Activated CD4-positive, alpha-beta T cell treated with anti-CD3 and anti-CD28 coated beads for 4 hours (primary cell): ENCODE measurements around the gene NXPH4.

Source experiments
- DNase-seq, 2 donors: peaks; one replicate each; pipeline ENCODE4 v3.0.0-alpha.2; 2020

NXPH4 gene

DNA sequence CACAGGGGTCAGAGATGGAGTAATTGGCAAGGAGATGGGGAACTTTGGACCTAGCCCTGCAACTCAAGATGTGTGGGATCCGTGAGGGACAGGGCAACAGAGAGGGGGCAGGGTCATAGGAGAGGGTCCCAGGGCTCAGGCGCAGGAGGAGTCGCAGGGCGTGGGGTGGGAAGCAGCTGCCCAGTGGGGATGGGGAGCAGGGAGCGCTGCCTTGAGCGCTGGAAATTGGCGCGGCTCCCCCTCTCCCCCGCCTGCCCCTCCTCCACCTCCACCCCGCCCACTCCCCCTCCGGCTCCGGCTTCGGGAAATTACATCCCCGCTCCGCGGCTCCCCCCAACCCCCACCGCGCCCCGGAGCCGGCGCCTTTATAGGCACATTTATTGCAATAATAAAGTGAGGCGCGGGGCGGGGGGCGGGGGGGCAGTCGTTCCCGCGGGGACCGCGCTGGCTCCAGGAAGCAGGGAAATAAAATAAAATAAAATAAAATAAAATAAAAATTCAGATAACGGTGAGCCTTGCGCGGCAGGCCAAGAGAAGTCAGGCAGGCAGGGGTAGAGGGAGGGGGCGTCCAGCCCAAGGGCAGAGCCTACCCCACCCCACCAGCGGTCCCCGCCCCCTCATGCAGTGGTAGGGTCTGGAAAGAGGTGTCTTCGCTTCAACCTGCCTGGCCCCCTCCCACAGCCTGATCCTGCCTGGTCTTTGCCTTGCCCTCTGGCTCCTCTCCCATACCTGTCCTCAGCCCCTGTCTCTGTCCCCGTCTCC lies 3.6 kb downstream of the NXPH4 start:
- DNase-seq = no peak

DNA sequence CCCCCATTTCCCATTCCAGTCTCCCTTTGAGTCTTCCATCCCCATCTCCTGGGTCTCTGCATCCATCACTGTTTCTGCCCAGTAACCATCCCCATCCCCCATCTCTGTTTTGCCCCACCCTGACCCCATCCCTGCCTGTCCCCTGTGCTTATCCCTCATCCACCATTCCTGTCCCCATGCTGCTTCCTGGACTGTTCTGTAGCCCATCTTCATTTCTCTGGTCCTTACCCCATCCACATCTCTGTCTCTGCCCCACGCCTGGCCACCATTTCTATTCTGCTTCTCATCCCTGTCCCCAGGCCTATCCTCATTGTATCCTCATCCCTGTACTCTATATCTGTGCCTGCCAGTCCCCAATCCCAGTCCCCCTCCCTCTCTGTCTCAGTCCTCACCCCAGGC lies 4.2 kb downstream of the NXPH4 start:
- DNase-seq = no peak

DNA sequence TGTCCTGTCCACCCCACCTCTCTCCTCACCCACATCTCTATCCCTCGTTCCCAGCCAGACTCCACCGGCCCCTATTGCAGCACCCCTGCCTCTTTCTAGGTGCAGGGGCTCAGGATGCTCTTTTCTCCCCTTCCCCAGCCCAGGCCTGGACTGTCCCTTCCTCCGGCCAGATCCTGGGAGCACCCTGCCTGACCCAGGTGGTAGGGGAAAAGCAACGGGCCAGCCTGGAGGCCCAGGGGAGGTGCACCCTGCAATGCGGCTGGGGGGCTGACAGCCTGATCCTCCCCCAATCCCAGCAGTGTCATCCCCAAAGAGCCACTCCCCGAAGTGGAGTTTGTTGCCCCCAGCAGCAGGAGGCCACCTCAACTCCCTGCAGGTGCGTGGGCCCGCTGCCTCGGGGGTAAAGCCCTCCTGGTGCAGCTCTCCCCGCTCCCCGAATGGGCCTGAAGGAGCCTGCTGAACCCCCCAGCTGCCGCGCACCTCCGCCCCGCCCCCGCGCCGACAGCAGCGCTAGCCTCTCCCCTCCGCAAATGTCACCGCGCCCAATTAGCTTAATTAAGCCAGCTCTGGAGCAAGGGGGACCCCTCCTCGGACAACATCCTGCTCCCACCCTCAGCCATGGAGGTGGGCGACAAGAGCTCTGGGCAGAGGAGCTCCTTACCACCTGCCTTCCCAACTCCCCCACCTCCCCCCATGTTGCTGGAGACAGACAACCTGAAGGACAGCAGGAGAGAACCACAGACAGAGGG lies 4.7 kb downstream of the NXPH4 start:
- no peak for DNase-seq

DNA sequence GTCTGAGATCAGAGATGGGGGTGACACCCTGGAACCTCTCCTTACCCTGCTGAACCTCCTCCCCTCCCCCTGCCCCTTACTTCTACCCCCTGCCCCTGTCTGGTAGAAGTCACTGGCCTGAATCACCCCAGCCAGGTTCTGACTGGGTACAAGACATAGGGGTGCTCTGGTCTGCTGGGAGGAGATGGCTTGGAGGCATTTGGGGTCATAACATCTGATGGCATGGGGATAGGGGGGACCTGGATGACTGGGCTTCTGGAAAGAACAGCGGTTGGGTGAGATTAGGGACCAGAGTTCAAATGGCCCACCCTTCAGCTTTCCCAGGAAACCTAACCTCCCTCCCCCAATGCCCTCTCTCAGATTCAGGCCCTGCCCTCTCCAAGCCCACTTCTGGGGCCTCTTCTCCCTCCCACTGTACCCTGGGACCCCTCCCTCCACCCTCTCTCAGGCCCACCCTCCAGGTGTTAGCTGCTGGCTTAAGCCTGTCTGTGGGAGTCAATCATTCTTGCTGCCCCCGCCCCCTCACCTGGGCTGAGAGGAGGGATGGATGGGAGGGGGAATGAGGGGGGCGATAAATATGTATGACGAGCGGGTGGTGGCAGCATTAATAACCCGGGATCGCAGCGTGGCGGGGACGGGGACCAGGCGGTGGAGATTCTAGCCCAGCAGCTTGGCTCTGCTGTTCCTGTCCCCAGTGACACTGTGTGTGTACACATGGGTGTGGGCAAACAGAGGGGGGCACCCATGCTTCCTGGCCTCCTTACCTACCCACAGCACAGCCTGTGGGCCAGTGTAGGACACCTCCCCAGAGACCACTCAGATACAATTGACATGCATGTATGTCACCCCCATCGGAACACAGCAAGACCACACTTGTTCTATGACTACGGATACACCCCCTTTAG lies 5.9 kb downstream of the NXPH4 start:
- no peak for DNase-seq

DNA sequence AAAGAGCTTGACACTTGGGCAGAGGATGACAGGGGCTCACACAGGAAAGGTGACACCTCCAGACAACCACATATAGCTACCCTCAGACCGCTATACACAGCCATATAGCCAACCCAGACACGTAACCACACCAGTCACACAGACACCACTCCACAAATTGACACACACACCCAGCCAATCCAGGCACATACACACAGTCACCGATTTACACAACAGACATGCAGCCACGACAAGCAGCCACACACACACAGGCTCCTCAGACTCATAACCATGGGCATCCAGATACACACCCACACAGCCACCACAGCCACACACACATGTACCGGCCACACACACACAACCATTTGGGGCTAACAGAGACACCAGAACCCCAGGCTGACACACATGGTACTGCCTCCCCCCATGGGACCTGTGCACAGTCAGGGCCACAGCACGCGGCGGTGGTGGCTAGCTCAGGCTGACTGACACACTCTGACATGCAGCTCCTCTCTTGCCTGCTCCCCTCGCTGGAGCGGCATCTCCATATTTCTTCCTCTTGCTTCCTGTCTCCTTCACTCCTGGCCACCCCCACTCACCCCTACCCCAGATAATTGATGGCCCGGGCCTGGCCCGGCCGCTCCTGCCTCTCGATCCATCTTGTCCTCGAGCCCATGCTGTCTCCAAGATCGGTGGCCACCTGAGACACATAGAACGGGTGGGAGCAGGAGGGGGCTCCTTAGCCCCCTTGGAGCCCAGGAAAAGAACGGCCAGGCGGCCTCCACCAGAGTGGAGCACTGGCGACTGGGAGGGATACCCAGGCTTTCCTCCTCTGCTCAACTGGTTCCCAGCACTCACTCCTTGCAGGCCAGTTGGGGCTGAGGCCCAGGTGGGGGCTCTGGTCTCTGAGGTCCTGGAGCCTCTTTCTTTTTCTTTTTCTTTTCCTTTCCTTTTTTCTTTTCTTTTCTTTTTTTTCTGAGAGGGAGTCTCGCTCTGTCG lies 6.9 kb downstream of the NXPH4 start:
- no peak for DNase-seq

DNA sequence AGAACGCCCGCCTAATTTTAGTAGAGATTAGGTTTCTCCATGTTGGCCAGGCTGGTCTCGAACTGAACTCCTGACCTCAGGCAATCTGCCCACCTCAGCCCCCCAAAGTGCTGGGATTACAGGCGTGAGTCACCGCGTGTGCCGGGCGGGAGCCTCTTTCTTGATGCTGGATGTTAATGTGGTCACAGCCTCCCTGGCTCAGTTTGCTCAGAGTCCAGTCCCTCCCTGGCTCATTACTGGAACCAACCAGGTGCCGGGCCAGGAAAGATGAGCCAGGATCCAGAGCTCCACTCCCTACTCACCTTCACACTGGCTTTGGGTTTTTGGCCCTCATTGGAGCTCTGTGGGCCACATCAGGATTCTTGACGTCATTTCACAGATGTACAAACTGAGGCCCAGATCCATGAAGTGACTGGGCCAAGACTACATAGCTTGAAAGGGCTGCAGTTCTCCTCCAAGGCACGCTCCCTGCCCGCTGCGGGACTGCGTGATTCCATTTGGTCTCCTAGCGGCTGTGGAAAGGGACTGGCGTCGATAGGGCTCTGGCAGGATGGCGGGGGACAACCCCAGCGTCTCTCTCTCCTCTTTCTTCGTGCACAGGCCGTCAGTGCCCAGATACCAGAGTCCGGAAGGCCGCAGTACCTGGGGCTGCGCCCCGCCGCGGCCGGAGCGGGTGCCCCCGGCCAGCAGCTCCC lies 7.8 kb downstream of the NXPH4 start:
- DNase-seq = no peak

DNA sequence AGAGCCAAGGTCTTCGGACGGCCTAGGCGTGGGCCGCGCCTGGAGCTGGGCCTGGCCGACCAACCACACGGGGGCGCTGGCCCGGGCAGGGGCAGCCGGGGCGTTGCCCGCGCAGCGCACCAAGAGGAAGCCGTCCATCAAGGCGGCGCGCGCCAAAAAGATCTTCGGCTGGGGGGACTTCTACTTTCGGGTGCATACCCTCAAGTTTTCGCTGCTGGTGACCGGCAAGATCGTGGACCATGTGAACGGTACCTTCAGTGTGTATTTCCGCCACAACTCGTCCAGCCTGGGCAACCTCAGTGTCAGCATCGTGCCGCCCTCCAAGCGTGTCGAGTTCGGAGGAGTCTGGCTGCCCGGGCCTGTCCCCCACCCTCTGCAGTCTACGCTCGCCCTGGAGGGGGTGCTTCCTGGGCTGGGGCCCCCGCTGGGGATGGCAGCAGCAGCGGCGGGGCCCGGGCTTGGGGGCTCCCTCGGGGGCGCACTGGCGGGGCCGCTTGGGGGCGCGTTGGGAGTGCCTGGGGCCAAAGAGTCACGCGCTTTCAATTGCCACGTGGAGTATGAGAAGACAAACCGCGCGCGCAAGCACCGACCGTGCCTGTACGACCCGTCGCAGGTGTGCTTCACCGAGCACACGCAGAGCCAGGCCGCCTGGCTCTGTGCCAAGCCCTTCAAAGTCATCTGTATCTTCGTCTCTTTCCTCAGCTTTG lies 8.5 kb downstream of the NXPH4 start:
- DNase-seq = peak; percentile 57 to 64

DNA sequence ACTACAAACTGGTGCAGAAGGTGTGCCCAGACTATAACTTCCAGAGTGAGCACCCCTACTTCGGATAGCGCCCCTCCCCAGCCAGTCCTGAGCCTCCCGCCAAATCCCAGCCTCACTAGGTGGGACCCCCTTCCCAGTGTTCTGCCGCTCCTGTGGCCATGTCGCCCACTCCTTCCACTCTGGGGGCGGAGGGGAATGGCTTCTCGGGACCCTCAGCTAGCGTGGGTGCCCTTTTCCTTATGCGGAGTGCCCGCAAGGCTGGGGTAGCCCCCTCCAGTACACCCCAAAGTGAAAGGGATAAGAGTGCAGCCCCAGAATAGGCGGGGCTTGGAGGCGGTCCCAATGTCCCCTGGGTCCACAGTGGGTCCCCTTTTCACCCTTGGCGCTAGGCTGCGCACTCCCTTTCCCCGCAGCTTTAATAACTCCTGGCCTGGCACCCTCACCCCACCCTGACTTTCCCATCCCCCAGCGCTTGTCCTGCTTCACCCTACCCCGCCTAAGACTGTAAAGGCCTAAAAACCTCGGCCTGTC lies 9.2 kb downstream of the NXPH4 start:
- DNase-seq = no peak

DNA sequence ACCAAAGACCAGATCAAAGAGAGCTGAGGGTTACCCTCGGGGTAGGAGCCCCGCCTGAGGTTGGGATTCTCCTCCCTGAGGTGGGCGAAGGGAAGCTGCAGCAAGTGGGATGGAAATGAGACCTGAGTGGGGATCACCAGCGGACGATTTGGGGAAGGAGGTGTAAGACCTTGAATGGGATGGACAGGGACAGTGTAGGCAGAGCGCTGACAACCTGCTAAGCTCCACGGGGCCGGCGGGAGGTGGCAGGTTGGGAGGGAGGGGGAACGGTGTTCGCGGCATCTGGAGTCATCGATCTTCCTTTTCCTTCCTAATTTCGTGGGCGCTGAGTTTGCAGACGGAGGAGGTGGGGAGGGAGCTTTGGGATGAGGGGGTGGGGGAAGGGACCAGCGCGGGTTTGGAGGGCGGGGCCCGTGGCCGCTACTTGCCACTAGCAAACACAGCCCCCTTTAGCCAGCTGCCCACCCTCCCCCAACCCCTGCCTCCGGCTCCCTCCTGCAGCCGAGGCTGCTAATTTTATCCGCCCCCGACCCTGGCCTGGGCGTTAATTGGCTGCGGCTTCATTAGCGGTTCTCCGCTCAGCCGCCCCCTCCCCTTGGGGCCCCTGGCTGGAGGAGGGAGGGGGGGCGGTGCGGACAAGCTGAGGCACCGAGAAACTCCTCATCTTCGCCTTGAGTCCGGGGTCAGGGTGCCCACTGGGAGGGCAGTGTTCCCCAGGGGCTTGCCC lies 10.2 kb downstream of the NXPH4 start:
- DNase-seq = no peak

DNA sequence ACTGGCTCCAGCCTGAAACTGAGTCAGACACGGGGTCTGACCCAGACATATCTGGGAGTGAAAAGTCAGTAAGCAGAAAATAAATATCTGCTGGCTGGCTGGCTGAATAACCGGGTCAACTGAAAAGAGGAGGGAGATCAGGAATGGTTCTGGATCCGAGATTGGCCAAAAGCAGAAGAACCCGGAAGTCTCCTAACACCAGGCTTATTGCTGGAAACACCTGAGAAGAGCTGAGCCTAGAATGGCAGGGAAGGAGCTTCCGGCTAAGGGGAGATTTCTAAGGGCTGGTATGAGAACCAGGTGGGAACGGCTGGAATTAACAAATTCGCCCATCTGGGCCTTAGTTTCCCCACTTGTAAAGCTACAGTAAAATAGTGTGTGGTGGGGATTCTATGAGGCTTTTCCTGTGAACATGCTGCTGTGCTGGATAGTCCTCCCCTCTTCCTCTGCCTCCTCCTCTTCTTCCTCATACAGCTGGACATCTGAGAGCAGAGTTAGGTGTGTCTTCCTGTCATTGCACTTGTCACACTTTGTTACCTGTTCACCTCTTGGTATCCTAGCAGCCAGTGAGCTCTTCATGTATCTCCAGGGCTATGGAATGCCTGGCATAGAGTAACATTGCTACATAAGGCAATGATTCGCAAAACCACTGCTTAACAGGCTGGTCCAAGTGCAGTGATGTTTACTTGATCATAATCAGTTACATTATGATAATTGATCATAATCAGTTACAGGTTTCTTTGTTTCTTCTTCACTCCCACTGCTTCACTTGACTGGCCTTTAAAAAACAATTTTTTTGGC lies 10.9 kb downstream of the NXPH4 start:
- no peak for DNase-seq

DNA sequence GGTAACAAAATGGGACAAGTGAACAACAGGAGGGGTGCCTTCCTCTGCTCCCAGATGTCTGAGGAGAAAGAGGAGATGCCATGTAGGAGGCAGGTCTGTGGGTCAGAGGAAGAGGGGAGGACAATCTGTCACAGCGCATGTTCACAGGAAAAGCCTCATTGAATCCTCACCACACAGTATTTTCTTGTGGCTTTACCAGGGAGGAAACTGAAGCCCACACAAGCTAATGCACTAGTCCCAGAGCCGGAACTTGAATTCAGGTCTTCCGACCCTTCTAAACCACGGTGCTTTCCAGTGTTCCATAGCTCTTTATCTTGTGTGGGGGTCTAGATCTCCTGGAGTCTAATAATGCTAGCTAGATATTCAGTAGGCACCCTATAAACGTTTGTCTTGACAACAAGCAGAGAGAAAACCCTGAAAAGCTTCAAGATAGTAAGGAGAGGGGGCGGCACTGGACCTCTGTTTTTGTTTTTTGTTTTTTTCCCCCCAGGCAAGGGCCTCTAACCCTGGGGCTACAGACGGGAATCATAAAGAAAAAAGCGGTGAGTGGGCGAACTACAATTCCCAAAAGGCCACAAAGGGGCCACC lies 12.5 kb downstream of the NXPH4 start:
- DNase-seq = no peak

DNA sequence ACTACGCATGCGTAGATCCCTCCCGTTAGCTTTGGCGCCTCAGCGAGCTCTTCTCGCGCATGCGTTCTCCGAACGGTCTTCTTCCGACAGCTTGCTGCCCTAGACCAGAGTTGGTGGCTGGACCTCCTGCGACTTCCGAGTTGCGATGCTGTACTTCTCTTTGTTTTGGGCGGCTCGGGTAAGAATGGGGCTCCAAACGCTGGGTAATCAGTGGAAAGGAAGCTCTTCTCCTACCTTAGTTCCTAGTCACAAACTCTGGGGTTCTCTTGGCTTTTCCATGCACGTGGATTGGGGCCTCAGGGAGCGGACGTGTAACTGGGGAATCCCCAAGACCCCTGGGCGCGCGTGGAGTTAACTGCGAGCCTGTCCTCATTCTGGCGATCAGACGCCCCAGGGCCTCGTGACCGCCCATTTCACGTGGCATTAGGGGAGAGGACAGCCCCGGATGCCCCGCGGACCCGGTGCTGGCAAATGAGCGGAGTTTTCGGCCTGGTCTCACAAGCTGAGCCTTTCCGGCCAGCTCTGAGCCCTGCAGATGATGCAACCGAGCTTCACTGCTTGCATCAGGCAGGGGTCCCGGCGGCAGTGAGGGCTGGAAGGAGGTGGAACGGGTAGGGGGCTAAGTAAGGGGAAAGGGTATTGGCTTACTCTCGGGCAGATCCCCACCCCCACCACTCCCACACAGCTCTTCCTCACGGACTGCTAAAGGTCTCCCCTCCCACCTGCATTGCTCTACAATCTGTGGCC lies 13.2 kb downstream of the NXPH4 start, which contains the start of gene SHMT2:
TSS of gene SHMT2 (plus strand) at position 78 of the 747 bp plus-strand sequence. CDS start at position 146, 68 bp downstream.
- DNase-seq = peak; percentile 94 to 97

DNA sequence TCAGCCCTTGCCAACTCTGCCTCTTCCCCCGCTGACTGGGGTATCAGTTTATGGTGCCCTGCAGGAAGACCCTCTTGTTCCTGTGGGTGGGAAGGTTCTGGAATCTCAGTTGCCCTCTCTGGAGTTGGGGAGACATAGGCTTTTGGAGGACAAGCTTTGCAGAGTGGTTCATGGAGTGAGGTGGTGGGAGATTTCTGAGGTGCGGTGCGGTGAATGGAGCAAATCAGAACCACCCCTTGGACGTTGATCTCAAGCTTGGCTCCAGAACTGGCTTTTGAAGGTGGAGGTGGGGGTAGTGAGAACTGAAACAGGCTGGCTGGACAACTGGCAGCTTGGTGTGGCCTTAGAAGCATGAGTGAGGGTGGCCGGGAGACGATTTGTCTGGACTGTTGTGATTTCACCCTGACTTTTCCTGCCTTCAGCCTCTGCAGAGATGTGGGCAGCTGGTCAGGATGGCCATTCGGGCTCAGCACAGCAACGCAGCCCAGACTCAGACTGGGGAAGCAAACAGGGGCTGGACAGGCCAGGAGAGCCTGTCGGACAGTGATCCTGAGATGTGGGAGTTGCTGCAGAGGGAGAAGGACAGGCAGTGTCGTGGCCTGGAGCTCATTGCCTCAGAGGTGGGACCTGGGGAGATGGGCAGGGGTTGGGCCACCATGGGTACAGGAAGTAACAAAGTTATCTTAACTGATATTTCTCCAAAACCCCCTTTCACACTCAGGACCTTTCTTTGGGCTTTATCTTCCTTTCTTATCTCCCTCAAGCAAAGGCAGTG lies 14.0 kb downstream of the NXPH4 start:
- DNase-seq = no peak

DNA sequence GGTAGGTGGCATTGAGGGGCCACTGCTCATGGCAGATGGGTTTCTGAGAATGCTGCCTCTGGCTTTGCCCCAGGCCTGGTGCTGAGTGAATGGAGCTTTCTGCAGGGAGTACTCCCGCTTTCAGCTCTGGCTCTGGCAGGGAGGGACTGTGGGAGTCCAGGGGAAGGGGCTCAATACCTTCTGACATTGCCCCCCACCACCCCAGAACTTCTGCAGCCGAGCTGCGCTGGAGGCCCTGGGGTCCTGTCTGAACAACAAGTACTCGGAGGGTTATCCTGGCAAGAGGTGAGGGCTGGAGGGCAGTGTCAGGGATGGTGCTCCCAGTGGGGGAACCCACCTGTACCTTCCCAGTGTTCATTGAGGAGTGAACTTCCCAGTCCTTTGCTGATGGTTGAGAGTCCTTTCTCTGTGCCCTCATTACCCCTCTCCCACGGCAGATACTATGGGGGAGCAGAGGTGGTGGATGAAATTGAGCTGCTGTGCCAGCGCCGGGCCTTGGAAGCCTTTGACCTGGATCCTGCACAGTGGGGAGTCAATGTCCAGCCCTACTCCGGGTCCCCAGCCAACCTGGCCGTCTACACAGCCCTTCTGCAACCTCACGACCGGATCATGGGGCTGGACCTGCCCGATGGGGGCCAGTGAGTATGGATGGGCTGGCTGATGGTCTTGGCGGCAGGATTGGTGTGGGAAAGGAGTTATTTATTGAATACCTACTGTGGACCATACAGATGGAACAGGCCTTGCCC lies 14.9 kb downstream of the NXPH4 start:
- no peak for DNase-seq

DNA sequence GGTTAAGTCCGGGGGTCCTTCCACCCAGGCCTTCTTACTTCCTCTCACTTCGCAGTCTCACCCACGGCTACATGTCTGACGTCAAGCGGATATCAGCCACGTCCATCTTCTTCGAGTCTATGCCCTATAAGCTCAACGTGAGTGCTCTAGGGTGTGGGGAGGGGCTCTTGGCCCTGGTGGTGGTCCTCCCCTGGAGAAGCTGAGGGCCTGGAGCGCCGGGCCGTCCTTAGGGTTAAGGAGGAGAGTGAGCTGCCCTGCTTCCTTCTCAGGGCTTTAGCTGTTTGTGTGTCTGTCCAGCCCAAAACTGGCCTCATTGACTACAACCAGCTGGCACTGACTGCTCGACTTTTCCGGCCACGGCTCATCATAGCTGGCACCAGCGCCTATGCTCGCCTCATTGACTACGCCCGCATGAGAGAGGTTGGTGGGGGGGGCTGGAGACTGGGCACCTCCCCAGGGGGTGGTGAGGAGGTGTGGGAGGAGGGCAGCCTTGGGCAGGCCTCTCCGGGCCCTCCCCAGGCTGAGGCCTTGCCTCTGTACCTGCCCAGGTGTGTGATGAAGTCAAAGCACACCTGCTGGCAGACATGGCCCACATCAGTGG lies 15.7 kb downstream of the NXPH4 start:
- DNase-seq = no peak
